Upper lobe of left lung (tissue), 6 donors: Measurements from ENCODE around the gene WSB1. TPM values are rescaled to one million over a fixed set of nuclear protein-coding genes. Genes with fewer than 3 reads are reported as not detected.

ENCODE experiments used
- ATAC-seq, 2 donors: fragments of 200-7000 bp; cut with Tn5 transposase; one replicate each; pipeline ENCODE4 v1.9.1; 2022; ENCODE audit warnings: mild to moderate bottlenecking in 2 of 2, moderate library complexity in 2 of 2; ENCODE audit not compliant: low FRiP score in 2 of 2
- DNase-seq, 2 donors: peaks; one replicate each; pipeline ENCODE4 v3.0.0-alpha.2; 2019 to 2020
- H3K27ac ChIP-seq, 4 donors: fragments of 200-600 bp; sonication (generic); one replicate each; pipeline ENCODE4 v1.5.1; 2016 to 2019
- H3K27me3 ChIP-seq, 4 donors: fragments of 200-600 bp; sonication (generic); one replicate each; pipeline ENCODE4 v1.5.1; 2017 to 2019
- H3K36me3 ChIP-seq, 4 donors: fragments of 200-600 bp; sonication (generic); one replicate each; pipeline ENCODE4 v1.5.1; 2016 to 2019
- H3K4me1 ChIP-seq, 4 donors: fragments of 200-600 bp; sonication (generic); one replicate each; pipeline ENCODE4 v1.5.1; 2018 to 2019
- H3K4me3 ChIP-seq, 4 donors: fragments of 200-600 bp; sonication (generic); one replicate each; pipeline ENCODE4 v1.5.1; 2017 to 2019; ENCODE audit warnings: mild to moderate bottlenecking in 2 of 4, moderate library complexity in 1 of 4
- H3K9me3 ChIP-seq, 4 donors: fragments of 200-600 bp; sonication (generic); one replicate each; pipeline ENCODE4 v1.5.1; 2018 to 2019
- EP300 ChIP-seq, 4 donors: sonication (generic); formaldehyde crosslinking; IDR thresholded peaks; one replicate each; pipeline ENCODE4 v1.5.1; 2017; ENCODE audit warnings: antibody characterized with exemption in 4 of 4, control low read depth in 2 of 4
- POLR2A ChIP-seq, 4 donors: fragments of 450-650 bp; IDR thresholded peaks; one replicate each; pipeline ENCODE4 v1.5.1; 2016 to 2017; ENCODE audit warnings: antibody characterized with exemption in 4 of 4, mild to moderate bottlenecking in 2 of 4
- POLR2AphosphoS5 ChIP-seq, 2 donors: sonication (generic); formaldehyde crosslinking; IDR thresholded peaks; one replicate each; pipeline ENCODE4 v1.5.1; 2017; ENCODE audit warnings: antibody characterized with exemption in 2 of 2
- WGBS, 2 donors: methylation state at CpG; one replicate each; pipeline ENCODE4 v1.1.5; 2017 to 2018; 5-methylcytosine and 5-hydroxymethylcytosine counted together
- total RNA-seq, 6 donors: library from RNA; depleted of rRNA in 4 of 6; stranded (reverse); fragments of >200 nt in 4 of 6; gene quantifications; one replicate each; pipeline versions ENCODE4 v1.1.0 to v1.2.1, GENCODE V29; 2016 to 2021
- TF ChIP-seq, protein P1 (sequence below), 6 experiments: fragments of 450-650 bp in 4 of 6; fragments of 200-600 bp in 2 of 6; sonication (generic) in 2 of 6; IDR thresholded peaks; one replicate each; pipeline ENCODE4 v1.5.1; 2016 to 2019; ENCODE audit warnings: antibody characterized with exemption in 6 of 6
- donor health status: DM: no; HTN: no; CAD: no; lungs with moderate emphysema.
- donor health status: DM: no; HTN: yes; CAD: no; lungs with severe emphysema.

WSB1 gene
- total RNA-seq, 6 donors from 2014 or later: 261 to 514 (median 328) TPM

DNA sequence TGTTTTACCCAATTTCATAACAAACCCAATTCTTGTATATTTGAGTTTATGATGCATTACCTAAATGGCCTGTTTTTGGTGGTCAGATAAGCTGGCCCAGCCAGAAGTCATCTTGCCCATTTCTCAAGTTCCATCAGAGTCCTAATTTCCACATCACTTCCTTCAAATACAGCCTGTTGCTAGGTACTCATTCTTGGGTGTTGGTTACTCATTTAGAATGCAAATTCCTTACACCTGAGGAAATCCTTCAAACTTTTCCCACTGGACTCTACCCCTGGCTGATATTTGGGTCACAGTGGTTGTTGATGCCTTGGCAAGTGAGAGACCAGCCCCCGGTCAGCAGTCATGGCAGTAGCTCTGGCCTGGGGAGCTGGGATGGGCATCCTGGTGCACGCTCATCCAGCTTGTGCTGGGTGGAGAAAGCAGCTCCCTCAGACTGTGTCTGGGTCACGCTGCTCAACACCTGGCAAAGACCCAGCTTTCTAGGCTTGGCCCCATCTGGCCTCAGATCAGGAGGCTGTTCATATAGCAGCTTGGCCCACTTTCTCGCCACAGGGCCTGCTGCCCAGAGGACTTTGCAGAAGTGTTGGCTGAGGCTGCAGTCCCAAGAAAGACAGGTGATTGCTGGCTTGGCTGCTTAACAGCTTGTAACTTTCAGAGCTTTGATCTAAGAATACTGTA is 25.8 kb downstream of the WSB1 start:
- DNase-seq (peak in 1 of 2 donors; percentile 82), ATAC-seq (peak; percentile 62 to 72)
- WGBS, 2 donors: 33 to 47% methylated on average over 1 to 2 of the region's 4 CpGs
- Histone ChIP-seq H3K27ac (peak overlapping the region; percentile 16 to 64 (median 41)), H3K4me3 (no peak overlapping the region), H3K36me3 (peaks cover 8 to 46% (median 39%) of the 10 kb centered on the region in 4 donors), H3K27me3 (no peaks in the 10 kb centered on the region), H3K9me3 (no peaks in the 10 kb centered on the region), H3K4me1 (peaks cover 40 to 50% (median 45%) of the 10 kb centered on the region in 4 donors)
- peak in 1 of 4 donors; percentile 23 for TF ChIP-seq POLR2A (IDR thresholded peaks at IDR 0.05)
- TF ChIP-seq, protein P1, sequence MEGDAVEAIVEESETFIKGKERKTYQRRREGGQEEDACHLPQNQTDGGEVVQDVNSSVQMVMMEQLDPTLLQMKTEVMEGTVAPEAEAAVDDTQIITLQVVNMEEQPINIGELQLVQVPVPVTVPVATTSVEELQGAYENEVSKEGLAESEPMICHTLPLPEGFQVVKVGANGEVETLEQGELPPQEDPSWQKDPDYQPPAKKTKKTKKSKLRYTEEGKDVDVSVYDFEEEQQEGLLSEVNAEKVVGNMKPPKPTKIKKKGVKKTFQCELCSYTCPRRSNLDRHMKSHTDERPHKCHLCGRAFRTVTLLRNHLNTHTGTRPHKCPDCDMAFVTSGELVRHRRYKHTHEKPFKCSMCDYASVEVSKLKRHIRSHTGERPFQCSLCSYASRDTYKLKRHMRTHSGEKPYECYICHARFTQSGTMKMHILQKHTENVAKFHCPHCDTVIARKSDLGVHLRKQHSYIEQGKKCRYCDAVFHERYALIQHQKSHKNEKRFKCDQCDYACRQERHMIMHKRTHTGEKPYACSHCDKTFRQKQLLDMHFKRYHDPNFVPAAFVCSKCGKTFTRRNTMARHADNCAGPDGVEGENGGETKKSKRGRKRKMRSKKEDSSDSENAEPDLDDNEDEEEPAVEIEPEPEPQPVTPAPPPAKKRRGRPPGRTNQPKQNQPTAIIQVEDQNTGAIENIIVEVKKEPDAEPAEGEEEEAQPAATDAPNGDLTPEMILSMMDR (IDR thresholded peaks at IDR 0.05): no peak
- TF ChIP-seq EP300 (IDR thresholded peaks at IDR 0.05): peak in 1 of 4 donors; percentile 47
- TF ChIP-seq POLR2AphosphoS5 (IDR thresholded peaks at IDR 0.05): peak in 1 of 2 donors; percentile 53

DNA sequence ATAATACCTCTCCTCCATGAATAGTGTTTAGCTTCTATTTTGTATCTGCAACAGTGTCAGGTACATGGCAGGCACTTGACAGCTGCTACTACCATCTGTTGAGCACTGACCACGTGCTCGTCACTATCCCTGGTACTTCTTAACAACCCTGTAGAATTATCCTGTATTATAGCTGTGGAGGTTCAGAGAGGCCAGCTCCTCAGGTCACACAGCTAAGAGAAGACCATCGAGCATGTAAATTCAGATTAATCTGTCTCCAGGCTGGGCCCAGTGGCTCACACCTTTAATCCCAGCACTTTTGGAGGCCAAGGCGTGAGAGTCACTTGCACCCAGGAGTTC is 26.3 kb downstream of the WSB1 start:
- Histone ChIP-seq H3K27me3 (no peaks in the 10 kb centered on the region), H3K4me1 (peaks cover 39 to 55% (median 43%) of the 10 kb centered on the region in 4 donors), H3K9me3 (no peaks in the 10 kb centered on the region), H3K36me3 (peaks cover 8 to 41% (median 34%) of the 10 kb centered on the region in 4 donors), H3K27ac (peak overlapping the region; percentile 16 to 64 (median 41)), H3K4me3 (no peak overlapping the region)
- DNase-seq: no peak
- WGBS, 2 donors: 64 to 69% methylated on average over 4 of the region's 4 CpGs
- ATAC-seq: peak in 1 of 2 donors; percentile 4
- TF ChIP-seq, protein P1 (IDR thresholded peaks at IDR 0.05): no peak
- no peak for TF ChIP-seq EP300 (IDR thresholded peaks at IDR 0.05)
- TF ChIP-seq POLR2A (IDR thresholded peaks at IDR 0.05): no peak
- no peak for TF ChIP-seq POLR2AphosphoS5 (IDR thresholded peaks at IDR 0.05)

DNA sequence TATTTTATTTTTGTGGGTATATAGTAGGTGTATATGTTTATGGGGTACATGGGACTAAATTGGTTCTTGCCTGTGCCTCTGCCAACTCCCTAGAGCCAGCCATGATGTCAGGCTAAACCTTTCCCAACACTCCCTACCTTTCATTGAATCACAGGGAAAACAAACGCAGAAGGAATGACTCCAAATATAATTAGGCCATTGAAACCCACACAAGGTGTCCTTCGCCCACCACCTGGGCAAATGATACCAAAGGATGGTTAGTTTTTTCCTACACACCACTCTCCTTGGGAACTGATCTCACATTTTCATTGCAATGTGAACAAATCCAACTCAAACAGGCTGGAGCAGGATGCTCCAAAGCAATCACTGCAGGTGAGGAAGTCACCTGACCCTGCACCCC is 27.5 kb downstream of the WSB1 start:
- TF ChIP-seq POLR2A (IDR thresholded peaks at IDR 0.05) (no peak), EP300 (IDR thresholded peaks at IDR 0.05) (no peak), POLR2AphosphoS5 (IDR thresholded peaks at IDR 0.05) (no peak)
- TF ChIP-seq, protein P1 (IDR thresholded peaks at IDR 0.05): no peak
- Histone ChIP-seq H3K27me3 (no peaks in the 10 kb centered on the region), H3K27ac (peak overlapping the region in 2 of 4 donors; percentile 21 to 58), H3K9me3 (no peaks in the 10 kb centered on the region), H3K36me3 (peaks cover 8 to 29% (median 23%) of the 10 kb centered on the region in 4 donors), H3K4me3 (no peak overlapping the region), H3K4me1 (peaks cover 39 to 55% (median 42%) of the 10 kb centered on the region in 4 donors)
- DNase-seq: no peak
- 81 to 87% methylated on average over 2 of the region's 2 CpGs for whole genome bisulfite sequencing, 2 donors
- ATAC-seq: no peak

DNA sequence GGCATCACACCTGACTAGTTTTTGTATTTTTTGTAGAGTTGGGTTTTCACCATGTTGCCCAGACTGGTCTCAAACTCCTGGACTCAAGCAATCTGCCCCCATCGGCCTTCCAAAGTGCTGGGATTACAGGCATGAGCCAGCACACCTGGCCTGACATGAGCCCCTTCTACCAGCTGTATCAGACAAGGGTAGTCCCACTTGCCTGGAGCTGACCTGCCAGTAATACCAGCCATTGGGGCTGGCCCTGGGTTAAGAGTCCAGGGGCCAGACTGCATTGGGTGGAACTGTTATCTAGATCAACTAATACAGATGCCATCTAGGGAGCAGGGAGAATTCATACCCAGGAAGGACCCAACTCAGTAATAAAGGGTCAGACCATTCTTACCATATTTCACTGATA is 28.1 kb downstream of the WSB1 start:
- DNase-seq (no peak), ATAC-seq (no peak)
- WGBS, 2 donors: 100% methylated on average over 1 of the region's 1 CpG
- H3K4me1 ChIP-seq: peaks cover 39 to 55% (median 42%) of the 10 kb centered on the region in 4 donors
- H3K27me3 ChIP-seq: no peaks in the 10 kb centered on the region
- TF ChIP-seq POLR2AphosphoS5 (IDR thresholded peaks at IDR 0.05) (no peak), POLR2A (IDR thresholded peaks at IDR 0.05) (no peak), EP300 (IDR thresholded peaks at IDR 0.05) (no peak)
- TF ChIP-seq, protein P1 (IDR thresholded peaks at IDR 0.05): no peak
- H3K4me3 ChIP-seq: no peak overlapping the region
- peaks cover 4 to 22% (median 16%) of the 10 kb centered on the region in 4 donors for H3K36me3 ChIP-seq
- H3K27ac ChIP-seq: peak overlapping the region in 2 of 4 donors; percentile 21 to 58
- H3K9me3 ChIP-seq: no peaks in the 10 kb centered on the region
